Stimulated activated effector memory CD8-positive, alpha-beta T cell treated with anti-CD3 and anti-CD28 coated beads, Interleukin-12 subunit alpha, Interleukin-12 subunit beta, amount 100 ng/mL, for 72 hours (primary cell): ENCODE measurements around the gene HOXB7.

Experiments used
- ATAC-seq: fragments of 150-1000 bp; cut with Tn5 transposase; 2 replicates; pipeline ENCODE4 v1.10.0; 2021
- DNase-seq, 2 donors: peaks; one replicate each; pipeline ENCODE4 v3.0.0; 2021 to 2022; ENCODE audit warnings: low spot score in 2 of 2
- H3K27ac Mint-ChIP-seq: one replicate; pipeline ENCODE4 v1.8.0; 2022; ENCODE audit warnings: mild to moderate bottlenecking, mixed read lengths
- H3K36me3 Mint-ChIP-seq: one replicate; pipeline ENCODE4 v1.8.0; 2022; ENCODE audit warnings: mild to moderate bottlenecking, mixed read lengths
- H3K4me1 Mint-ChIP-seq: one replicate; pipeline ENCODE4 v1.8.0; 2022; ENCODE audit warnings: mixed read lengths
- H3K4me3 Mint-ChIP-seq: one replicate; pipeline ENCODE4 v1.8.0; 2022; ENCODE audit warnings: mild to moderate bottlenecking, mixed read lengths
- H3K9me3 Mint-ChIP-seq: one replicate; pipeline ENCODE4 v1.8.0; 2022; ENCODE audit warnings: mixed read lengths

HOXB7 gene

DNA sequence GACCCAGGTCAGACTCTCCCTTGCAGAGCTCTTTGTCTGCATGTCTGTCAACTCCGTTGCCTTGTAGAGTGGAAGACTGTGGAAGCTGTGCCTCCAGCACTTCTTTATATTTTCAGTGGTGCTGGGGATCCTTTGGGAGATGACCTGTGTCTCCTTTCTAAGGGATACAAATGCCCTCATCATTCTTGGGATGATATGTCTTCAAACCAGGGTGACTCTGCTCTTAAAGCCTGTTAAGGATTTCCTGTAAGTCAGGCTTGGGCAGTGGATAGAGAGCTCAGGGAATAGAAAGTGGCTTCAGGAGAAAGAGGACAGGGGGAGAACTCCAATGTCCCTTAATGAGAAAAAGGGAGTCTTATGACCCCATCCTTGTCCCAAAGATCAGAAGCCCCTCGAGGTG is 22.3 kb downstream of the HOXB7 start:
- Mint-ChIP-seq H3K36me3 (no peaks in the 10 kb centered on the region), H3K4me3 (no peak overlapping the region), H3K4me1 (peaks cover 50% of the 10 kb centered on the region), H3K27ac (no peak overlapping the region), H3K9me3 (no peaks in the 10 kb centered on the region)
- ATAC-seq (no peak), DNase-seq (no peak)

DNA sequence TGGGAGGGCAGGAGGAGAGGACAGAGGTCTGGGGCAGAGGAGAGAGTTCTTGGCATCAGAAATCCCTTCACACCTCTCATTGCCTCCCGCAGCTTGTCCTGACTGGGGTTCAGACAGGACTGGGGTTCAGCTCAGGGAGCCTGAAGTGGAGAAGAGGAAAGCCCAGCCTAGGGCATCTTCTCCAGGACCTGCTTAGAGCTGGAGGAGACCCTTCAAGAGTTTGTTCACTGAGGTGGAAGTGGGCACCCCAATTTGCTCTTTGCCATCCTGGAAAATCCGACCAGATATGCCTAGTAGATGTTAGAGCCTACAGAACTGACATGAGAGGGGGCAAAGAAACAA is 22.8 kb downstream of the HOXB7 start:
- H3K4me1 Mint-ChIP-seq, result peaks cover 46% of the 10 kb centered on the region
- H3K9me3 Mint-ChIP-seq, result no peaks in the 10 kb centered on the region
- DNase-seq (no peak), ATAC-seq (no peak)
- H3K36me3 Mint-ChIP-seq, result no peaks in the 10 kb centered on the region
- no peak overlapping the region for H3K27ac Mint-ChIP-seq
- no peak overlapping the region for H3K4me3 Mint-ChIP-seq

DNA sequence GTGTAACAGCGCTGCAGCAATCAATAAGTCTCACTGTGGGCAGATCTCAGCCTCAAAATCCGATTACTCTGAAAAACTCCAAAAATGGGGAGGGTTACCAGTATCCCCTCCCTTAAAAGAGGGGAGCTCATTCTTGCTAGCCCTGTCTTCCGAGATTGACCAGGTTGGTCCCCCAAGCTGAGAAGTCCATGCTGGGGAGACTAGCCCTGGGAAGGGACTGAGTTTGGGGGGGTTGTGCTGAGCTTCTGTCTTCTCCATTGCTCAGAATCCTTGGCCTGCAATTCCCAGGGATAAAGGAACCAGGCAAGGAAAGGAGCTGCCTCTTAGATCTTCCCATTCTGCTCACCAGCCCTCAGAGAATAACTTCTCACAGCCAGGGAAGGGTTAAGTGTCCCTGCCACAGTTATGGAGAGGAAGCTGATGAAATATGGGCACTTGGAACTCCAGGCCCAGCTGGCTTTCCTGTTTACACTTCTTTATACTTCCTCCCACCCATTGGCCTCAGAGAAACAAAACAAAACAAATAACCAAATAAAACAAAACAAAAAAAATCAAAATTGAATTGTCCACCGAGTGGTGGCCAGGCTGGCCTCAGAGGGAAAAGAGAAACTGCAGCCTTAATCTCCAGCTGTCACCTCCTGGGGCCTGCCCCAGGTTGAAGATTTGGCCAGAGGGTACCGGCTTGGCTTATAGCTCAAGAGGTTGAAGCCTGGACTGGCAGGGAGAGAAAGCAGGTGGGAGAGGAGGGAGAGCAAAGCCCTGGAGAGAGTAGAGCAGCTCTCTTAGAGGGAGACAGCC is 23.3 kb downstream of the HOXB7 start:
- Mint-ChIP-seq H3K9me3 (no peaks in the 10 kb centered on the region), H3K27ac (no peak overlapping the region), H3K4me1 (peaks cover 40% of the 10 kb centered on the region), H3K4me3 (peak overlapping the region; percentile 91), H3K36me3 (no peaks in the 10 kb centered on the region)
- ATAC-seq (no peak), DNase-seq (no peak)

DNA sequence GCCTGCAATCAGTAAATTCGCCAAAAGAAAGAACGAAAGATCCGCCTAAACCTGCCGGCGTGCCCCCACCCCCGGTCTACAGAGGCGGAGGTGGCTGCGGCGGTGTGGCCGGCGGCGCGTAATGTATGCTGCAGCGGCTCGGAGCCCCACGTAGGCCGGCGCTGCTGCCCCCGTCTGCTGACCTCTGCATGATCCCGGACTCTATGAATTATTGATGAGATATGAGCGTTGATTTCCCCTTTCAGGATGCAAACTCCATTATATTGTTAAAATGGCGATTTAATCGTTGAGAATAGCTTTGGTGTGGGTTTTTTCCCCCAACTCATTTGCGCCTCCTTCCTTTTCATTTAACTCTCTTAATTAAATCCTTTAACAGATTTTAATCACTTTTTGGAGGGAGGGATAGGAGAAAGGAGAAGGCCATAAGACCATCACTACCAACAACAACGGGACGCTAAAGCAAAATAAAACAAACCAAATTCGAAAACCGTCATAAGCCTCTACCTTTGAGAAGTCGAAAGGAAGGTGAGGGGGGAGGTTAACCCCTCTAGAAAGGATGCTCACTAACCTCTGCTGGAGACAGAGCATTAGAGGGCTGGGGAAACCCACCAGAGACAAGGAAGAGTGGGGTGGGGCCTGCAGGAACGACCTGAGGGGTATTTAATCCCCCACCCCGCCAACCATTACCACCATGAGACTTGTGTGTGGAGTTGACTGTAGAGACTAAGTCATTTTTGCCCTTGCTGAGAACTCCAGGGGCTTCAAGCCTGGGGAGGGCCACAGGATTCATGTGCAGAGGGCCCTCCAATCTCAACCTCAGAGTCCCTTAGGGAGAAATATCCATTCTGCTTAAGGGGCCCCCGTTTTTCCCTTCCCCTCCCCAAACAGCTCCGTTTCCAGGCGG is 24.2 kb downstream of the HOXB7 start:
- no peaks in the 10 kb centered on the region for H3K36me3 Mint-ChIP-seq
- peak overlapping the region; percentile 91 for H3K4me3 Mint-ChIP-seq
- H3K27ac Mint-ChIP-seq, result peak overlapping the region; percentile 77
- H3K4me1 Mint-ChIP-seq, result peaks cover 37% of the 10 kb centered on the region
- no peaks in the 10 kb centered on the region for H3K9me3 Mint-ChIP-seq
- DNase-seq (no peak), ATAC-seq (peak; percentile 51)

DNA sequence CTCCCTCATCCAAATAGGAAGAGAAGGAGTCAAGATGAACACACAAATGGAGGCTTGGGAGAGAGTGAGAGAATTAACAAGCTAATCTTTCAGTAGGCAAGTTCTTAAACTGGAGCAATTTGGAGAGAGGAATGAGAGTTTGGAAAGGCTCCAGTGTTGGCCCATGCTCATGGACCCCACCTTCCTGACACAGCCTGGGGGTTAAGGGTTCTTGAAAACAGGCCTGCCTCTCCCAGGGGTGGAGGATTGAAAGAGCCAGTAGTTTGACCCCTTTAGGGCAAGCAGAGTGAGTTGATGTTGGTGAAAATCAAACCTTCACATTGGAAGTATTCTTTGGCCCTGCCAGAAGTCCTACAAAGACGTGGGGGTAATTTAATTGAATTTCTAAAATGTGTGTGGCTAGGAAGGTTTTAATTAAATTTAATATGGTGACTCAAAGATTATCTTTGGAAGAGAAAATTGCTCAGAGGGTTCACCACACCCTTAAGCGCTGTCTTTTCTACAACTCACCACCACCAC is 26.5 kb downstream of the HOXB7 start:
- H3K27ac Mint-ChIP-seq, result no peak overlapping the region
- DNase-seq, result no peak
- peak overlapping the region; percentile 91 for H3K4me3 Mint-ChIP-seq
- no peaks in the 10 kb centered on the region for H3K36me3 Mint-ChIP-seq
- no peaks in the 10 kb centered on the region for H3K9me3 Mint-ChIP-seq
- no peak for ATAC-seq
- H3K4me1 Mint-ChIP-seq, result peaks cover 37% of the 10 kb centered on the region

DNA sequence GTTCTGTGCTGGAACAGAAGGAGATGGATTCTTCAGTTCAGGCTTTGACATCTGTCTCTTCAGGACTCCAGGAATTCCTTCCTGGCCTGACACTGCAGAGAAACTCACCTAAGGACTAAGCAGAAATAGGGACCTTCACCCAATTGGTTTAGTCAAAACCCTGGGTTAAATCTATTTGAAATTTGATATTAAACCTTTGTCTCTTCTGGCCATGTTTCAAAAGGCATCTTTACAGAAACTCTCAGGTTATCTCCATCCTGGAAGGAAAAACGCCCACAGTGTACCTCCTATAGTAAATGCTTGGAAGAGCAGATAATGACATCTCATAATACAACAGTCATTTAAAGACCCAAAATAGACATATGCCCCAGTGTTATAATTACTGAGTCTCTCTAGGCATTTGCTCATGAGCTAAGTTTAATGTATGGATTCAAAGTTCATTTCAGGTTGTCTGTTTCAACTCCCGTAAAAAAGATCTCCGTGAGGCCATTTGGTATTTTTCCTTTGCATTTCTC is 27.1 kb downstream of the HOXB7 start:
- Mint-ChIP-seq H3K4me3 (peak overlapping the region; percentile 91), H3K27ac (no peak overlapping the region), H3K36me3 (no peaks in the 10 kb centered on the region), H3K9me3 (no peaks in the 10 kb centered on the region), H3K4me1 (peaks cover 42% of the 10 kb centered on the region)
- DNase-seq, result no peak
- ATAC-seq, result no peak

DNA sequence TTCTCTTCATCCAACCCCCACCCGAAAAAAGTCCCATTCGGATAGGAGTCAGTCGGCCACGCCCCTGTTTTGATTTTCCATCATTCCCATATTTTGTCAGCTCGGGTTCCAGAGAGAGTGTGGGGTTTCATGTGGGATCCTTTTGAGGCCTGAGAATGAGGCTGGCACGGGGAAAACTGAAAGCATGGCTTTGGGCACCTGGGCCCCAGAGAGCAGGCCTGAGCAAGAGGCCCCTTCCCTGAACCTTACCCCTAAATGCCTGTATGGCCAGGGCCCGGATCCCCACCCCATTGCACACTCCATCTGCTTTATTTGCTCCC is 28.1 kb downstream of the HOXB7 start:
- Mint-ChIP-seq H3K9me3 (no peaks in the 10 kb centered on the region), H3K4me3 (peak overlapping the region; percentile 54), H3K27ac (no peak overlapping the region), H3K36me3 (no peaks in the 10 kb centered on the region), H3K4me1 (peaks cover 43% of the 10 kb centered on the region)
- DNase-seq (no peak), ATAC-seq (no peak)

DNA sequence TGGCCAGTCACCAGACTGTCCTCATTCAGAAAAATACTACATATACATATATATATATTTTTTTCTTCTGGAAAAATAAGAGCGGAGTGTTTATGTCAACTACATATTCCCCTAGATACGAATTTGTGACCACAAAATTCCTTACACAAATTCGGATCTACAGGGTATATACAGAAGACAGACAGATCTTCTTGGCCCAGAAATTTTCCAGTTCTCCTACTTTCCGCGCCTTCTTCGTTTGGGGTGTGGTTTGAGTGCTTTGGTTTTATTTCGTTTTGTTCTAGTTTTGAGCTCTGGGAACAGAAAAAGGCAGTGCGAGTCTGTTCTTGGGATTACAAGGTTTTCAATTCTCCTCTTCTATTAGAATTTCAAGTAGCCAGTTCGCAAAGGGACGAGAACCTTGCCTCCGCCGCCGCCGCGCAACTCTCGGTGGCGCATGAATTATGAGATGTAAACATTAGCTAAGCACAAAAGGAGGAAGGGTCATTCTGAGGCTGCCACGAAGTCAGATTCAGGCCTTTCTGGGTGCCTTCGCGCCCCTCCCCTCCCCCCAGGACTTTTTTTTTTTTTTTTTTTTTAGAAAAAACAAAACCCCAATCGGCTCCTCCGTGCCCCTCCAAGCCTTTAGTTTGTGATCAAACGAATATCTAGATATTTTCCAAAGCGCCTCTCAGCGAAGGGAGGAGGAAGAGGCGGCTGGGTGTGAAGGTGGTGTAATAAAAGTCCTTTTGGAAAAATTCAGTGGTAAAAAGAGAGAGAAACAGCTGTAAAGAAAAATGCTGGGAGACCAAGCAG is 30.9 kb downstream of the HOXB7 start:
- H3K9me3 Mint-ChIP-seq, result no peaks in the 10 kb centered on the region
- no peak overlapping the region for H3K27ac Mint-ChIP-seq
- no peaks in the 10 kb centered on the region for H3K36me3 Mint-ChIP-seq
- no peak for ATAC-seq
- peak overlapping the region; percentile 86 for H3K4me3 Mint-ChIP-seq
- DNase-seq, result no peak
- peaks cover 16% of the 10 kb centered on the region for H3K4me1 Mint-ChIP-seq

DNA sequence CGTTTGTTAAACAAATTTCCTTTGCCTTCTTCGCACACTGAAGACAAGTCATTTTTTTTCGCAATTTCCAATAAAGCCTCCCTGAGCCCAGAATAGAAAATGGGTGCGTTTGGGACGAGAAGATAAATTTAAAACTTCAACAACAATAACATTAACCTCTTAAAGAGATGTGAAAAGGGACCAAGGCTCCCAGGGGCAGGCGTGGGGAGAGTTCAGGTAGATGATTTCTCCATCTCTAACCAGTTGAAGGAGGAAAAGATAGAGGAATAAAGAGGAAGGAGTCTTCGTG is 31.4 kb downstream of the HOXB7 start:
- Mint-ChIP-seq H3K36me3 (no peaks in the 10 kb centered on the region), H3K27ac (peak overlapping the region; percentile 92), H3K4me1 (peaks cover 10% of the 10 kb centered on the region), H3K4me3 (peak overlapping the region; percentile 86), H3K9me3 (no peaks in the 10 kb centered on the region)
- no peak for DNase-seq
- ATAC-seq, result no peak

DNA sequence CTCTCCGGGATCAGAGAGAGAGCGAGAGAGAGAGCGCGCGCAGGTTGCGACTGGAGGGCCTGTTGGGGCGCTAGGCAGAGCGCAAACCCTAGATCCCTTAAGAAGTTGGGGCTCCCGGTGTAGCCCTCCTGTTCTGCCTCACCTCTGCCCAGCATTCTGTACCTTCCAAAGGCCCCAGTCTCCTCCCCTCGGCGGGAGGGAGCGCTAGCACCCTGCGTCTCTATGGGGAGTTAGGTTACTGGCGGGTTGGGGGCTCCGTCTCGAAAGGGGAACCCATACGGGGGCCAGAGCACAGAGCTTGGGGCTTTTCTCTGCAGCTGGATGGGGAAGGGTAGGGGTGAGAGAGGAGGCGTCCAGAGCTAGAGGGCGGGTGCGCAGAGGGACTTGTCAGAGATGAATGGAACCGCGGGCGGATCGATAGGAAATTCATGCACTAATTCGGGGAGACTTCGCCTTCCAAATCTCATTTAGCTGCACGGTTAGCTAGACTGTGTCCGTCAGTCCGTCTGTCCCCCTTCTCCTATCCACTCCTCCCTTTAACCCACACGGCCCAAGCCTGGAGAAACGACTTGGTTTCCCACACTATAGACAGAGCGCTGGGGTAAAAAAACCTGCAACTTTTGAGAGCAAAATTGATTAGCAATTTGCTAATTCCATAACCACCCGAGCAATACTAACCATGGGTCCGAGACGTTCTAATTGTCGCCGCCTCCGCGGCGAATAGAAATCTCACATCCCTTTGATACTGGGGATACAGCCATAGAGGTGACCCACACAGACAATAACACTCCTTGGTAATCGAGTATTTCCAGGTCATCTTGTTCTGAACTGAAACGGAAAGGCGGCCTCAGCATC is 32.0 kb downstream of the HOXB7 start:
- no peaks in the 10 kb centered on the region for H3K36me3 Mint-ChIP-seq
- H3K9me3 Mint-ChIP-seq, result no peaks in the 10 kb centered on the region
- peak overlapping the region; percentile 92 for H3K27ac Mint-ChIP-seq
- H3K4me3 Mint-ChIP-seq, result peak overlapping the region; percentile 86
- DNase-seq, result no peak
- H3K4me1 Mint-ChIP-seq, result peaks cover 9% of the 10 kb centered on the region
- ATAC-seq, result peak; percentile 72

DNA sequence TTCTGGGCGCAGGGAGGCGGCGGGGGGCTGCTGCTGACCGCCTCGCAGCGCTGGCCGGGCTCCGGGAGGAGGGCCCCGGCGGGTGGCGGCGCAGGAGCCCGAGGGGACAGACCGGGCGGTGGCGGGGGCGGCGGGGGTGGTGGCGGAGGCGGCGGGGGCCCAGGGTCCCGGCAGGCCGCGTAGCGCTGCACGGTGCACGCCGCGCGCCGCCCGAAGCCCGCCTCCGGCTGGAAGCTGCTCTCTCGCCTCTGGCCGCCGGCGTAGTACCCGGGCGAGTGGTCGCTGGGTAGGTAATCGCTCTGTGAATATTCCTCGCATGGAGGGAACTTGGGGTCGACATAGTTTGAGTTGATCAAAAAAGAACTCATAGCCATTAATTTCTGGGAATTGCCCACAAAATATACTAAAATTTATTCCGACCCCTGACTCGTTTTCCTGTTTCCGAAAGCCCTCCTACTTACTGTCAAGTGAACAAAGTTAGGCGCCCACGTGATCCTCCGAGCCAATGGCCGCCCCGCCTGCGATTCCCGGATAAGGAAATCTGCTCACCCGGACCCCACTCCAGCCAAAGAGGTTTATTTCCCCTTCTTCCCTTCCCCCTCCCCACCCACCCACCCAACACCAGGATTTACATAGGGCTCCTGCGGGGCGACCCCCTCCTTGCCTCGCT is 32.7 kb downstream of the HOXB7 start, which contains the start of gene HOXB4:
Gene HOXB4, minus strand, starts transcription at position 405 of the 670 bp plus-strand sequence. Its CDS starts 31 bp downstream, at position 374.
- peaks cover 9% of the 10 kb centered on the region for H3K4me1 Mint-ChIP-seq
- no peaks in the 10 kb centered on the region for H3K36me3 Mint-ChIP-seq
- DNase-seq (peak in 1 of 2 donors; percentile 83), ATAC-seq (peak; percentile 83)
- peak within 1 kb of the TSS; percentile 92 for H3K27ac Mint-ChIP-seq
- H3K9me3 Mint-ChIP-seq, result no peaks in the 10 kb centered on the region
- peak within 1 kb of the TSS; percentile 86 for H3K4me3 Mint-ChIP-seq

DNA sequence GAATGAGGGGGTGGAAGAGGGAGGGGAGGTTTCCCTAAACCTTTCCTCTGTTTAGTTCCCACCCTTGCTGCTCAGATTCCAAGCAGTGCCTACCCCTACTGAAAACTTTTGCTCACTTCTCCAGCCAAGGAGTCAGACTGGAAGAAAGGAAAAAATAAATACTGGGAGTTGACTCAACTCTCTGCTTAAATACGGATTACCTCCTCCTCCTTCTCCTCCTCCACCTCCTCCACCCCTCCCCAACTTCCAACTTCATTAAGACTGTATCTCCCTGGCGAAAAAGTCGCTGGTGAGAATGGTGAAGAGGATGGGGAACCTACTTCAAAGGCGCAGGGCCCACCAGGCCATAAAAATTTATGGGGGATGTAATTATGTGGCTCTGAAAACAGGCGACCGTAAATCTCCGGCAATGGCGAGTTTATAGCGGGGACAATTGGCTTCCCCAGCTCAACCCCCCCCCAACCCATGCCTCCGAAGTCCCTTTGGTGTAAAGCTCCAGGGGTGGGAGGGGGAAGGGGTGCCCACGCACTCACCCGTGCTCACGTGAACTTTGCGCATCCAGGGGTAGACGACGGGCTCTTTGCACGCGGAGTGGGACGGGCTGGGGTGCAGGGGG is 33.4 kb downstream of the HOXB7 start:
- H3K4me3 Mint-ChIP-seq, result peak overlapping the region; percentile 86
- DNase-seq (no peak), ATAC-seq (peak; percentile 14)
- H3K36me3 Mint-ChIP-seq, result no peaks in the 10 kb centered on the region
- H3K9me3 Mint-ChIP-seq, result no peaks in the 10 kb centered on the region
- H3K27ac Mint-ChIP-seq, result peak overlapping the region; percentile 92
- peaks cover 9% of the 10 kb centered on the region for H3K4me1 Mint-ChIP-seq

DNA sequence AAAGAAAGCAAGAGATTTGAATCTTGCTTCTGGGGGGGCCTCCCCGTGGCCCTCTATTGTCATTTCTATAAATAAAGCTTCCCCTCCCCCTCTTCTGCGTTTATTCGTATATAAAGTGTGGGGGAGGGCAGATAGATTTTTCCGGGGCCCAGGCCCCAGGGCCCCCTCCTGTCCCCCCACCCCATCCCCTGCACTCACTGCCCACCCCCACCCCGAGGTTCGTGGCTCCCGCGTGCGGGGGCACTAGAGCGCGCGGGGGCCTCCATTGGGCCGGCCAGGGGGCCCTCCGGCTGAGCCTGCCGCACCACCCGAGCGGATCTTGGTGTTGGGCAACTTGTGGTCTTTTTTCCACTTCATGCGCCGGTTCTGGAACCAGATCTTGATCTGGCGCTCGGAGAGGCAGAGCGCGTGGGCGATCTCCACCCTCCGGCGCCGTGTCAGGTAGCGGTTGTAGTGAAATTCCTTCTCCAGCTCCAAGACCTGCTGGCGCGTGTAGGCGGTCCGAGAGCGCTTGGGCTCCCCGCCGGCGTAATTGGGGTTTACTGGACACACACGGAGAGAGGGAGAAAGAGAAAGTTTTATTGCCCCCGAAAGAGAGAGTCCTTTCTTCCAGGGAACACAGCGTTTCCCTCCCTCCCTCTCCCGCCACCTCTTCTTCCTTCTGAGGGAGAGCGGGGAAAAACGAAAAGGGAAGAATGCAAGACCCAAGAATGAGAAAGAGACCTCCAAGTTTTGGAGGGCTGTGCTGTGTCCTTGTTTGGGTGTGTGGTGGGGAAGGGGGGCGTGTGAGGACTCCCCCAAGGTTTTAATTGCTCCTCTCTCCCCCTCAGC is 34.1 kb downstream of the HOXB7 start:
- ATAC-seq, result no peak
- H3K36me3 Mint-ChIP-seq, result no peaks in the 10 kb centered on the region
- H3K4me1 Mint-ChIP-seq, result peaks cover 9% of the 10 kb centered on the region
- no peaks in the 10 kb centered on the region for H3K9me3 Mint-ChIP-seq
- H3K27ac Mint-ChIP-seq, result no peak overlapping the region
- peak overlapping the region; percentile 86 for H3K4me3 Mint-ChIP-seq
- DNase-seq, result no peak
